ENCODE results near the gene SHMT2. TPM values are rescaled to one million over a fixed set of nuclear protein-coding genes. Genes with fewer than 3 reads are reported as not detected.

The SHMT2 gene
- total RNA-seq, 2 donors from 2014 or later: 47.7 to 77.5 TPM

- TF ChIP-seq POLR2A (IDR thresholded peaks at IDR 0.05): no peak
- TF ChIP-seq, protein P1, sequence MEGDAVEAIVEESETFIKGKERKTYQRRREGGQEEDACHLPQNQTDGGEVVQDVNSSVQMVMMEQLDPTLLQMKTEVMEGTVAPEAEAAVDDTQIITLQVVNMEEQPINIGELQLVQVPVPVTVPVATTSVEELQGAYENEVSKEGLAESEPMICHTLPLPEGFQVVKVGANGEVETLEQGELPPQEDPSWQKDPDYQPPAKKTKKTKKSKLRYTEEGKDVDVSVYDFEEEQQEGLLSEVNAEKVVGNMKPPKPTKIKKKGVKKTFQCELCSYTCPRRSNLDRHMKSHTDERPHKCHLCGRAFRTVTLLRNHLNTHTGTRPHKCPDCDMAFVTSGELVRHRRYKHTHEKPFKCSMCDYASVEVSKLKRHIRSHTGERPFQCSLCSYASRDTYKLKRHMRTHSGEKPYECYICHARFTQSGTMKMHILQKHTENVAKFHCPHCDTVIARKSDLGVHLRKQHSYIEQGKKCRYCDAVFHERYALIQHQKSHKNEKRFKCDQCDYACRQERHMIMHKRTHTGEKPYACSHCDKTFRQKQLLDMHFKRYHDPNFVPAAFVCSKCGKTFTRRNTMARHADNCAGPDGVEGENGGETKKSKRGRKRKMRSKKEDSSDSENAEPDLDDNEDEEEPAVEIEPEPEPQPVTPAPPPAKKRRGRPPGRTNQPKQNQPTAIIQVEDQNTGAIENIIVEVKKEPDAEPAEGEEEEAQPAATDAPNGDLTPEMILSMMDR (IDR thresholded peaks at IDR 0.05): no peak
- ATAC-seq (peak; percentile 37), DNase-seq (peak; percentile 31 to 69 (median 49))
- Histone ChIP-seq H3K4me3 (peak within 1 kb of the TSS in 1 of 2 donors; percentile 13), H3K4me1 (peaks cover 41% of the 10 kb centered on the region), H3K36me3 (replicated peaks in 1 of 2; ENCODE audit: insufficient read depth in 1 of 2, low read depth in 2 of 2) (no peaks in the 10 kb centered on the region), H3K9me3 (no peaks in the 10 kb centered on the region), H3K27me3 (peaks cover 0 to 30% of the 10 kb centered on the region in 2 donors), H3K27ac (no peak within 1 kb of the TSS)
- intact Hi-C loops (cut with DNase I): no loop called here
- 2 to 12% methylated on average over 6 to 46 of the region's 102 CpGs for WGBS, 2 donors
Observed at GRCh38 chr12:57216014-57216911, 13.2 kb upstream of the SHMT2 start, which contains the start of gene NXPH4. NXPH4 (plus strand) TSS chr12:57216794; CDS start chr12:57216970, 176 bp downstream.

GRCh38 chr12:57216921-57217879 lies 12.3 kb upstream of the SHMT2 start:
- intact Hi-C loops (cut with DNase I): no loop called here
- TF ChIP-seq, protein P1 (IDR thresholded peaks at IDR 0.05): no peak
- TF ChIP-seq POLR2A (IDR thresholded peaks at IDR 0.05): no peak
- Histone ChIP-seq H3K9me3 (no peaks in the 10 kb centered on the region), H3K27me3 (peaks cover 0 to 38% of the 10 kb centered on the region in 2 donors), H3K4me3 (no peak overlapping the region), H3K36me3 (replicated peaks in 1 of 2; ENCODE audit: insufficient read depth in 1 of 2, low read depth in 2 of 2) (no peaks in the 10 kb centered on the region), H3K27ac (no peak overlapping the region), H3K4me1 (peaks cover 41% of the 10 kb centered on the region)
- WGBS, 2 donors: 4 to 6% methylated on average over 29 to 62 of the region's 63 CpGs
- no peak for ATAC-seq
- DNase-seq: peak in 2 of 4 donors; percentile 32 to 43

- no peak for DNase-seq
- no peak for ATAC-seq
- Histone ChIP-seq H3K27ac (no peak overlapping the region), H3K36me3 (replicated peaks in 1 of 2; ENCODE audit: insufficient read depth in 1 of 2, low read depth in 2 of 2) (no peaks in the 10 kb centered on the region), H3K27me3 (peaks cover 0 to 44% of the 10 kb centered on the region in 2 donors), H3K4me1 (peaks cover 41% of the 10 kb centered on the region), H3K9me3 (no peaks in the 10 kb centered on the region), H3K4me3 (no peak overlapping the region)
- WGBS, 2 donors: 61 to 71% methylated on average over 5 of the region's 5 CpGs
- TF ChIP-seq, protein P1 (IDR thresholded peaks at IDR 0.05): no peak
- TF ChIP-seq POLR2A (IDR thresholded peaks at IDR 0.05): no peak
- intact Hi-C loops (cut with DNase I): no loop called here
Observed at GRCh38 chr12:57218030-57218853, 11.3 kb upstream of the SHMT2 start.

DNA sequence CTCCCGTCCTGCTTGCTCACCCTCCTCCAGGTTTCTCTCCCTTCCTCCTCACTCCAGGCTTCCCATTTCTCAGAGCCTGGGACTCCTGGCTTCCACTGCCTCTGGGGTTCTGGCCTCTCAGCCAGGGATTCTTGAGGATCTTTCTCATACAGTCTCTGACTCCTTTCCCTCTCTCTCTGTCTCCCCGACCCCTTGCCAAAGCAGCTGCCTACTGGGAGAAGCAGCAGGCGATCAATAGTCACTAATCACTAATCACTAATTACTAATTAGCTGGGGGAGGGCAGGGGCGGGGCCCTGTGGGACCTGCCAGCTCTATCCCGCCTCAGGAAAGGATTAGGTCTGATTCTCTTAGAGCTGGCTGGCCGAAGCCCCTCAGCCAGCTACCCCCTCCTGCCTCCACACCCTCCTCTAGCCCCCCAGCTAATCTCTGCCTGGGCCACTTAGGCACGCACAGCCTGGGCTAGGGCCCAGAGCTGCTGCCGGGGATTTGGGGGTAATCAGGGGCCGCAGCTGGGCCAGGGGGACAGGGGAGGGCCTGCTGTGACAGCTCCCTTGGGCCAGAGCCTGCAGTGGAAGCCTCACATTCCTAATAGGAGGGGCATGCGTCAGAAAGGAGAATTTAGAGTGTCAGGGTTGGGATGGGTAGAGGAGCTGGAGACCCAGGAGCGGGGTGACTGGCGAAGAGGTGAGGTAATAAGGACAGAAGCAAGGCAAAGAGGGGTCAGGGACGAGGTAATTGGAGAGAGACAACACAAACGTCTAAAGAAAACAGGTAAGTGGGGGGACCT lies 10.1 kb upstream of the SHMT2 start:
- ATAC-seq (no peak), DNase-seq (no peak)
- Histone ChIP-seq H3K4me3 (no peak overlapping the region), H3K9me3 (no peaks in the 10 kb centered on the region), H3K36me3 (replicated peaks in 1 of 2; ENCODE audit: insufficient read depth in 1 of 2, low read depth in 2 of 2) (no peaks in the 10 kb centered on the region), H3K27ac (no peak overlapping the region), H3K27me3 (peaks cover 0 to 45% of the 10 kb centered on the region in 2 donors), H3K4me1 (peaks cover 30% of the 10 kb centered on the region)
- TF ChIP-seq POLR2A (IDR thresholded peaks at IDR 0.05): no peak
- intact Hi-C loops (cut with DNase I): no loop called here
- WGBS, 2 donors: 71 to 73% methylated on average over 13 to 14 of the region's 14 CpGs
